HG03103 (cell line): Measurements from ENCODE around the gene DCAF7.

Experiments used
- ATAC-seq: cut with Tn5 transposase; IDR thresholded peaks from one replicate; pipeline ENCODE4 v1.9.1; 2021; ENCODE audit warnings: low read depth; ENCODE audit not compliant: unreplicated experiment

The DCAF7 gene

GRCh38 chr17:63578027-63578768 lies 27.9 kb downstream of the DCAF7 start:
- ATAC-seq: no peak

GRCh38 chr17:63578769-63579111 lies 28.5 kb downstream of the DCAF7 start:
- no peak for ATAC-seq

- no peak for ATAC-seq
Observed at GRCh38 chr17:63579633-63580032, 29.4 kb downstream of the DCAF7 start.

GRCh38 chr17:63587770-63588169 lies 37.5 kb downstream of the DCAF7 start:
- ATAC-seq: no peak

- no peak for ATAC-seq
Observed at GRCh38 chr17:63588797-63589196, 38.5 kb downstream of the DCAF7 start.

GRCh38 chr17:63589646-63590045 lies 39.4 kb downstream of the DCAF7 start:
- ATAC-seq: no peak

GRCh38 chr17:63592797-63593196 lies 42.5 kb downstream of the DCAF7 start:
- no peak for ATAC-seq

- ATAC-seq: no peak
Observed at GRCh38 chr17:63595132-63595531, 44.9 kb downstream of the DCAF7 start.

GRCh38 chr17:63596856-63597586 lies 46.7 kb downstream of the DCAF7 start:
- ATAC-seq: no peak

- no peak for ATAC-seq
Observed at GRCh38 chr17:63598281-63598680, 48.0 kb downstream of the DCAF7 start.

GRCh38 chr17:63600569-63601438 lies 50.5 kb downstream of the DCAF7 start, which contains the start of gene TACO1:
Gene TACO1 (plus strand): TSS chr17:63600895. CDS start chr17:63601084, 189 bp downstream.
- peak; percentile 86 for ATAC-seq

GRCh38 chr17:63601439-63602371 lies 51.4 kb downstream of the DCAF7 start:
- no peak for ATAC-seq

- no peak for ATAC-seq
Observed at GRCh38 chr17:63609816-63610573, 59.7 kb downstream of the DCAF7 start.

- ATAC-seq: no peak
Observed at GRCh38 chr17:63610854-63611253, 60.6 kb downstream of the DCAF7 start.

- ATAC-seq: no peak
Observed at GRCh38 chr17:63611354-63611753, 61.1 kb downstream of the DCAF7 start.

- ATAC-seq: no peak
Observed at GRCh38 chr17:63613663-63614062, 63.4 kb downstream of the DCAF7 start.

GRCh38 chr17:63621229-63621683 lies 71.0 kb downstream of the DCAF7 start:
- no peak for ATAC-seq

- peak; percentile 79 for ATAC-seq
Observed at GRCh38 chr17:63621684-63622573, 71.7 kb downstream of the DCAF7 start, which contains the start of gene MAP3K3. Gene MAP3K3 (plus strand): TSS chr17:63622417. CDS start chr17:63622760, 343 bp downstream.
